ENCODE data around the gene B4GALT3.

DNA sequence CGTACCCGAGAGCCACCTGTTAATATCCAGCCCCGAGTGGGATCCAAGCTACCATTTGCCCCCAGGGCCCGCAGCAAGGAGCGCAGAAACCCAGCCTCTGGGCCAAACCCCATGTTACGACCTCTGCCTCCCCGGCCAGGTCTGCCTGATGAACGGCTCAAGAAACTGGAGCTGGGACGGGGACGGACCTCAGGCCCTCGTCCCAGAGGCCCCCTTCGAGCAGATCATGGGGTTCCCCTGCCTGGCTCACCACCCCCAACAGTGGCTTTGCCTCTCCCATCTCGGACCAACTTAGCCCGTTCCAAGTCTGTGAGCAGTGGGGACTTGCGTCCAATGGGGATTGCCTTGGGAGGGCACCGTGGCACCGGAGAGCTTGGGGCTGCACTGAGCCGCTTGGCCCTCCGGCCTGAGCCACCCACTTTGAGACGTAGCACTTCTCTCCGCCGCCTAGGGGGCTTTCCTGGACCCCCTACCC is 16.6 kb downstream of the B4GALT3 start:
- TF ChIP-seq, protein P1, sequence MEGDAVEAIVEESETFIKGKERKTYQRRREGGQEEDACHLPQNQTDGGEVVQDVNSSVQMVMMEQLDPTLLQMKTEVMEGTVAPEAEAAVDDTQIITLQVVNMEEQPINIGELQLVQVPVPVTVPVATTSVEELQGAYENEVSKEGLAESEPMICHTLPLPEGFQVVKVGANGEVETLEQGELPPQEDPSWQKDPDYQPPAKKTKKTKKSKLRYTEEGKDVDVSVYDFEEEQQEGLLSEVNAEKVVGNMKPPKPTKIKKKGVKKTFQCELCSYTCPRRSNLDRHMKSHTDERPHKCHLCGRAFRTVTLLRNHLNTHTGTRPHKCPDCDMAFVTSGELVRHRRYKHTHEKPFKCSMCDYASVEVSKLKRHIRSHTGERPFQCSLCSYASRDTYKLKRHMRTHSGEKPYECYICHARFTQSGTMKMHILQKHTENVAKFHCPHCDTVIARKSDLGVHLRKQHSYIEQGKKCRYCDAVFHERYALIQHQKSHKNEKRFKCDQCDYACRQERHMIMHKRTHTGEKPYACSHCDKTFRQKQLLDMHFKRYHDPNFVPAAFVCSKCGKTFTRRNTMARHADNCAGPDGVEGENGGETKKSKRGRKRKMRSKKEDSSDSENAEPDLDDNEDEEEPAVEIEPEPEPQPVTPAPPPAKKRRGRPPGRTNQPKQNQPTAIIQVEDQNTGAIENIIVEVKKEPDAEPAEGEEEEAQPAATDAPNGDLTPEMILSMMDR (IDR thresholded peaks at IDR 0.05), result no peak
- TF ChIP-seq POLR2A (IDR thresholded peaks at IDR 0.05), result no peak
- no peak for TF ChIP-seq POLR2AphosphoS5 (IDR thresholded peaks at IDR 0.05)

All from prostate gland (tissue), 2 donors.